DOHH2 (cell line): ENCODE results near the gene BIRC7.

Source experiments
- CTCF ChIP-seq: fragments of 200-600 bp; sonication (generic); IDR thresholded peaks from one replicate; pipeline ENCODE4 v1.5.1; 2014; ENCODE audit warnings: antibody characterized with exemption, mild to moderate bottlenecking, low read depth, low read length; ENCODE audit not compliant: poor library complexity, severe bottlenecking
- EZH2phosphoT487 ChIP-seq: fragments of 200-600 bp; sonication (generic); IDR thresholded peaks from 2 replicates; pipeline ENCODE4 v1.6.1; 2017; ENCODE audit warnings: borderline replicate concordance, mild to moderate bottlenecking, antibody characterized with exemption, low read length, moderate library complexity, mixed read lengths

- TF ChIP-seq CTCF (no peak), EZH2phosphoT487 (no peak)
These were observed at the start of gene BIRC7 for GRCh38 chr20:63235399-63235983.
